Endothelial cell of umbilical vein (primary cell): ENCODE measurements around the gene LYSMD2. TPM values are rescaled to one million over a fixed set of nuclear protein-coding genes. Genes with fewer than 3 reads are reported as not detected.

Source experiments
- BruUV-seq: library from RNA; stranded (reverse); fragments of 400-500 nt; replicated peaks from 2 replicates; lab custom pipeline; 2021; lab: Mats Ljungman, UMichigan
- CTCF ChIA-PET: fragments of 300-600, 350-600 bp; sonication (Branson Sonifier 250); formaldehyde crosslinking; loops from one replicate; lab custom pipeline; 2021; ENCODE audit warnings: antibody characterized with exemption, inconsistent platforms; lab: Charles Lee
- POLR2A ChIA-PET: fragments of 300-600, 350-600 bp; sonication (Branson Sonifier 250); formaldehyde crosslinking; loops from one replicate; lab custom pipeline; 2021; ENCODE audit warnings: antibody characterized with exemption, inconsistent platforms; lab: Charles Lee
- DNase-seq: peaks from one replicate; pipeline ENCODE4 v3.0.0-alpha.2; 2011; ENCODE audit warnings: low read depth, low spot score
- FAIRE-seq: peaks from 2 replicates; lab custom pipeline; 2011; peaks lifted over from hg19 to GRCh38; lab: Jason Lieb, UNC
- H2AFZ ChIP-seq: 2 replicates; pipeline ENCODE4 v1.6.0; 2012; ENCODE audit warnings: low read depth, low read length, control low read depth, inconsistent platforms
- H3K27ac ChIP-seq: 2 replicates; pipeline ENCODE4 v1.5.1; 2011; ENCODE audit warnings: low read depth, mild to moderate bottlenecking, control low read depth, low read length, moderate library complexity; ENCODE audit not compliant: insufficient read depth
- H3K27me3 ChIP-seq, 2 experiments: 2 replicates each; pipeline versions ENCODE4 v1.6.0 to v1.6.1; 2011; ENCODE audit warnings: low read length in 2 of 2, mixed read lengths in 1 of 2; ENCODE audit not compliant: control insufficient read depth in 2 of 2, insufficient read depth in 2 of 2
- H3K36me3 ChIP-seq, 2 experiments: 2 replicates in 1 of 2; 3 replicates in 1 of 2; pipeline ENCODE4 v1.5.1; 2011; ENCODE audit warnings: low read length in 2 of 2, mild to moderate bottlenecking in 1 of 2, moderate library complexity in 1 of 2; ENCODE audit not compliant: control insufficient read depth in 2 of 2, insufficient read depth in 2 of 2; ENCODE audit errors: extremely low read depth in 1 of 2
- H3K4me1 ChIP-seq: 3 replicates; pipeline ENCODE4 v1.5.1; 2011; ENCODE audit warnings: mild to moderate bottlenecking, low read length; ENCODE audit not compliant: control insufficient read depth, insufficient read depth; ENCODE audit errors: extremely low read depth
- H3K4me2 ChIP-seq: 2 replicates; pipeline ENCODE4 v1.6.1; 2011; ENCODE audit warnings: low read length, control low read depth, mixed read lengths; ENCODE audit not compliant: insufficient read depth
- H3K4me3 ChIP-seq, 3 experiments: fragments of 200-600 bp in 1 of 3; sonication (generic), shearing (Covaris generic) in 1 of 3; replicated peaks in 1 of 3; 2 replicates each; pipeline ENCODE4 v1.5.1; 2011 to 2016; ENCODE audit warnings: control low read depth in 3 of 3, low read length in 3 of 3, mild to moderate bottlenecking in 2 of 3, inconsistent platforms in 1 of 3, low read depth in 1 of 3, moderate library complexity in 1 of 3; ENCODE audit not compliant: insufficient read depth in 1 of 3
- H3K79me2 ChIP-seq: 2 replicates; pipeline ENCODE4 v1.6.0; 2012; ENCODE audit warnings: low read length, inconsistent platforms; ENCODE audit not compliant: control insufficient read depth, insufficient read depth
- H3K9ac ChIP-seq: replicated peaks from 2 replicates; pipeline ENCODE3; 2011; ENCODE audit warnings: low read length, control low read depth; ENCODE audit not compliant: insufficient read depth; ENCODE audit errors: extremely low read depth
- H3K9me1 ChIP-seq: replicated peaks from 3 replicates; pipeline ENCODE4 v1.6.0; 2011; ENCODE audit warnings: mild to moderate bottlenecking, low read length; ENCODE audit not compliant: control insufficient read depth, insufficient read depth; ENCODE audit errors: extremely low read depth
- H3K9me3 ChIP-seq: replicated peaks from 2 replicates; pipeline ENCODE4 v1.5.1; 2012; ENCODE audit warnings: low read length, inconsistent platforms; ENCODE audit not compliant: control insufficient read depth, insufficient read depth
- H4K20me1 ChIP-seq: replicated peaks from 2 replicates; pipeline ENCODE3; 2011; ENCODE audit warnings: mild to moderate bottlenecking, low read length; ENCODE audit not compliant: control insufficient read depth, insufficient read depth; ENCODE audit errors: extremely low read depth
- CTCF ChIP-seq, 2 donors: IDR thresholded peaks; 1 replicate in 1 of 2; 2 replicates in 1 of 2; pipeline ENCODE4 v1.5.1; 2011; ENCODE audit warnings: low read length in 2 of 2, mild to moderate bottlenecking in 2 of 2, moderate library complexity in 2 of 2, control low read depth in 1 of 2, inconsistent platforms in 1 of 2, low read depth in 1 of 2; ENCODE audit not compliant: insufficient read depth in 1 of 2; ENCODE audit errors: extremely low read depth in 1 of 2
- EZH2 ChIP-seq: IDR thresholded peaks from 2 replicates; pipeline ENCODE4 v1.6.1; 2012; ENCODE audit warnings: borderline replicate concordance, low read depth, mild to moderate bottlenecking, moderate library complexity, low read length, inconsistent platforms; ENCODE audit not compliant: severe bottlenecking
- FOS ChIP-seq: IDR thresholded peaks from 2 replicates; pipeline ENCODE4 v1.6.1; 2011; ENCODE audit warnings: mild to moderate bottlenecking, low read length, moderate library complexity, borderline replicate concordance; ENCODE audit not compliant: insufficient read depth
- GATA2 ChIP-seq: IDR thresholded peaks from 2 replicates; pipeline ENCODE4 v1.7.0; 2011; ENCODE audit warnings: low read depth, mild to moderate bottlenecking, moderate library complexity, mixed read lengths, low read length; ENCODE audit not compliant: insufficient read length, insufficient read depth
- POLR2AphosphoS5 ChIP-seq: IDR thresholded peaks from 2 replicates; pipeline ENCODE4 v1.6.1; 2012; ENCODE audit warnings: low read depth, mild to moderate bottlenecking, control low read depth, low read length, moderate library complexity; ENCODE audit not compliant: insufficient read depth
- dilution Hi-C: fragments of 300-500 bp; cut with MboI; formaldehyde crosslinking; loops from one replicate; pipeline ENCODE4 v1.15.0; 2019; ENCODE audit warnings: low sequenced_read_pairs; ENCODE audit not compliant: extremely low pct_ligation_motif_present
- intact Hi-C: fragments of 100-400 bp; cut with micrococcal nuclease; formaldehyde crosslinking; loops from one replicate; pipeline ENCODE4 v1.10.0; 2022
- polyA plus RNA-seq, 4 experiments: library from polyadenylated mRNA; depleted of rRNA in 3 of 4; stranded (reverse) in 3 of 4; unstranded in 1 of 4; fragments of >200 nt; gene quantifications; 2 replicates each; pipeline versions ENCODE4 v1.2.1 to v1.2.3, GENCODE V29; 2011 to 2012; ENCODE audit warnings: missing spikeins in 1 of 4
- total RNA-seq: library from RNA; stranded (reverse); gene quantifications from 2 replicates; pipeline ENCODE4 v1.2.3, GENCODE V29; 2021

Gene LYSMD2
- total and polyA plus RNA-seq, 2 donors (not counting 3 experiments of a cell fraction or from before 2014, with no cell fraction given) = 6.2 to 8.0 TPM

- POLR2A ChIA-PET = no interaction called here
- Histone ChIP-seq H3K79me2 (no peaks in the 10 kb centered on the region), H4K20me1 (no peaks in the 10 kb centered on the region), H3K4me3 (no peak overlapping the region), H3K4me1 (peaks cover 3% of the 10 kb centered on the region), H3K9me1 (no peaks in the 10 kb centered on the region), H3K9ac (no peak overlapping the region), H3K9me3 (no peaks in the 10 kb centered on the region), H3K36me3 (no peaks in the 10 kb centered on the region), H3K27me3 (peaks cover 65 to 70% of the 10 kb centered on the region in 2 experiments), H2AFZ (no peak overlapping the region), H3K27ac (no peak overlapping the region), H3K4me2 (no peak overlapping the region)
- dilution Hi-C loops (no loop called here), intact Hi-C loops (no loop called here)
- peak; percentile 18 for FAIRE-seq
- TF ChIP-seq CTCF (IDR thresholded peaks at IDR 0.05; ENCODE audit: extremely low read depth in 1 of 2, insufficient read depth in 1 of 2, low read depth in 1 of 2, low read length in 2 of 2) = no peak
- TF ChIP-seq EZH2 = no peak
- TF ChIP-seq POLR2AphosphoS5 = no peak
- TF ChIP-seq FOS = no peak
- TF ChIP-seq GATA2 = no peak
- BruUV-seq = no TSS peak
- no peak for DNase-seq
- CTCF ChIA-PET = interaction anchor here (1.4 to 1.7 kb wide), 3 partner anchors 17 to 103 kb away, joined by 4 to 11 read pairs (median 9); no protein-coding TSS in a partner anchor
Measured at GRCh38 chr15:51752888-51753287, 15.4 kb upstream of the LYSMD2 start.
